T-helper 1 cell (primary cell): ENCODE measurements around the gene PFDN1.

Source experiments
- DNase-seq, 5 donors: peaks; one replicate each; pipeline ENCODE4 v3.0.0-alpha.2; 2012 to 2020

Gene PFDN1

DNA sequence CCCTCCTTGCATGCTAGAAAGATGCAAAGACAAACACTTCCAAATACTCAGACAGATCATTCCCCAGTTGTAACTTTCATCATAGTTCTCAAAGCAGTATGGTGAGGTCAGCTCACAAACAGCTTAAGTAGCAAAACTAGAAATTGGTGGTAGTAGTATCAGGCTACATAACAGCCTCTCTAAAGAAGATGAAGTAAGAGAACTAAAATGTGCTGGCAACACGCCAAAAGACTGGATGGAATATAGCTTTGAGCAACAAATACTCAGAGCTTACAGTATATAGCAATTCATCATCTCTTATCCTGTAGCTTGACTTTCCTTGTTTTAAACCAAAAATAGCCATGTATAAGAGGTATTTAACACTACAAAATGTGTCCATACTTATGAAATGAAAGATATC, 7.5 kb downstream of the PFDN1 start:
- peak in 1 of 5 donors; percentile 6 for DNase-seq

DNA sequence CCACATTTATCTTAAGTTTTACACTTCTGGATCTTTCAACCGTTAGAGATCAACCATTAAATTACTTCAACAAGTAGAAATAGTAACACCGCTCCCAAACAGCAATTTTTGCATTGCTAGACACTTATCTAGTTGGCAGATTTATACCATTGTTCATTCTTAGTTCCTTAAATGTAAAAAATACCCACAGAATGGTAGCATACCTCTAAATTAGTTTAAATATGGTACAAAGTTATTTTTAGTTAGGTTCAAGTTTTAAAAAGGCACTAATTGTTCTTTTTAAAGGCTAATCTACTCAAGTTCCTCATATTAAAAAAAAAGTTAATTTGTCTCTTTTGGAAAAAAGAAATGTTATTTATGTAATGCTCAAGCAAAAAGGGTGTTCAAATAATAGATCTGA, 8.1 kb downstream of the PFDN1 start:
- no peak for DNase-seq

DNA sequence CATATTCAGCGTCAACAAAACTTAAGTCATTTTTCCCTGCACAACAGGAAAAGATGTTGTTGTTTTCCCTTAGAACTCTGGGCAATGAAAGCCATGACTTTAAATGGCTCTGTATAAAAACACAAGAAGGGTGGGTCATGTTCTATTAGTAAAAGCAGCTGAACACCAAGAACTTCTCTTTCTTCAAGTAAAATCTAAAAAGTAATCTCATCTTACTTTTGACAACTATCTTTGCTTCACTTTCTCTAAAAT, 9.1 kb downstream of the PFDN1 start:
- DNase-seq: no peak

DNA sequence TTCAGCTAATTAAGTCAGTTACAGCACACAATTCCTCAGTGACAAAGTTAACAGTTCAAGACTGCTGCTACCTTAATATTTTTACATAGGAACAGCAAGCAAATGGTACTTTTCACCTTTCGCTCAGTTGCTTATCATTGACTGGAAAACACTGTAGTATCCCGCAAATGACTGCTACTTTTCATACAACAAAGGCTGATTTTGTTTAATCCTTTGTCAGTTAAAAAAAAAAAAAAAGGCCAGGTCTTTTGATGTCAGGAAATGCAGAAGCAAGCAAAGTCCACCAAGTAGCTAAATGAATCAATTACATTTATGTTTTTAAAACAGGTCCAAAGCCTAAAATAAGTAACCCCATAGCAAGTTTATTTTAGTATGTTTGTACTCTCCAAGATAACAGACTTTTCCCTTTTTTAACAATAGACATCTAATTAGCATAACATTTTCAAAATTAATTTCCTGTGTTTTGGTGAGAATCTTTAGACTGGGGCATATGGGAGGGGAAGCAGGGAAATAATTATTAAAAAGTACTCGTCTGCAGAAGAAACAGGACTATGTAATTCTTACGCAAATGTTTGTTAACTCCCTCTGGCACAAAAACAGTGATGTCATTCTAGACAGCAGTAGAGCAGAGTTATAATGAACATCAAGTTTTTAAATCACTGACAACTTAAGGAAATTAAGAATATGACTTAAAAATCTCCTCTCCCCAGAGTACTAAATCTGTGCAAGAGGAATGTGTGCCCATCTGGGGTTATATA, 9.6 kb downstream of the PFDN1 start:
- no peak for DNase-seq

DNA sequence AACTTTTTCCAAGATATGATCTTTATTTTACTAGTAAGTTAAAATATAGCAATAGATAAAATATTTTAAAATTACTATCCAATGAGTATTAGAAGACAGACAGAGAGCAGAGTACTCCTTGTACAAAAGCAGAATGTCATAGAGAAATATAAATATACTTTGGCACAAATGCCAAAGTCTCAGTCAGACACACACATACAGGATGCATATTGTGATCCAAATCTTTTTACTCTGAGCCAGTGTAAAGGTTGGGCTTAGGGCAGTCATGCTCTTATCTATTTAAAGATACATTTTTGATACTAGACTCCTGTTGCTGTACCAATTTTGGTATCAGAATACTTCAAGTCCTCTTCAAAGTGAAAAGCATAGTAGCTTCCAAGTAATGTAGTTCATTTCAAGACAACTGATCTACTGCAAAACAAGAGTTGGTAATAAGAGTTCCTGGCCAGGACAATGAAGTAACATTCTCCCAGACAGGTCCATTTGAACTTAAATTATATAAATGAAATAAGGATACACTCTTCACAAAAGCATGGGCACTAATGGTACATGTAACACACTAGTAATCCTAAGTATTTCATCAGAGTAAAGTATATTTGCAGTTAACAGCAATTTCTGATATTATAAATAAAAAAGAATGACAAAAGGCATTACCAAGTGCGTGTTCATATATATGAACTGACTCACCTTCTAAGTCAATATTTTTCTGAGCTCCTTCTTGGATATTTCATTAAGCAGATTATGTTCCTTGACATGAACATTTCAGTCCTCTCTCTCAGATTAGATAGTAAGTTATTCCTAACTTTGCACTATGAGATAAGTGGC, 10.5 kb downstream of the PFDN1 start:
- no peak for DNase-seq

DNA sequence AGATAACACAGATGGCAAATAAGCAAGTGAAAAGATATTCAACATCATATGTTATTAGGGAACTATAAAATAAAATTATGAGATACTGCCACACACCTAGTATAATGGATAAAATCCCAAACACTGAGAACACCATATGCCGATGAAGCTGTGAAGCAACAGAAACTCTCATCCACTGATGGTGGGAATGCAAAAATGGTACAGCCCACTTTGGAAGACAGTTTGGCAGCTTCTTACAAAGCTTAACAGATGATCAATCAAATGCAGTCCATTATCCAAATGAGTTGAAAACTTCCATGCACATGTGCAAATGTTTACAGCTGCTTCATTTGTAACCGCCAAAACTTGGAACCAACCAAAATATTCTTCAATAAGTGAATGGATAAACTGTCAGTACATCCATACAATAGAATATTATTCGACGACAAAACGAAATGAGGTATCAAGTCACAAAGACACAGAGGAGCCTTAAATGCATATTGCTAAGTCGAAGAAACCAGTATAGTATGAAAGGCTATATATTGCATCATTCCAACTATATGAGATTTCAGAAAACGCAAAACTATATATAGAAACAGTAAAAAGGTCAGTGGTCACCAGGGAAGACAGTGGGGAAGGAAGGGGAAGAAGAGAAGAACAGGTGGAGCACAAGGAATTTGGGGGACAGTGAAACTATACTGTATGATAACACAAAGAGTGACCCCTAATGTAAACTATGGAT, 14.9 kb downstream of the PFDN1 start:
- no peak for DNase-seq

DNA sequence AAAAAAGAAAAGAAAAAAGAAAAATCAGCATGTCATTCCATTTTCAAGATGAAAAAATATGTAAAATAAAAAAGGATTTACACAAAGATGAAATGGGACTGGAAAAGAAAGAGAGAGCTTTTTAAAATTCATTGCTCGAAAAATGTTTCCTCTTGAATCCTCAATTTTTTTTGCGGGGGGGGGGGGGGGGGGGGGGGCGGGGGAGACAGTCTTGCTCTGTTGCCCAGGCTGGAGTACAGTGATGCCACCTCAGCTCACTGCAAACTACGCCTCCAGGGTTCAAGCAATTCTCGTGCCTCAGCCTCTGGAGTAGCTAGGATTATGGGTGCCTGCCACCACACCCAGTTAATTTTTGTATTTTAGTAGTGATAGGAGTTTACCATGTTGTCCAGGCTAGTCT, 16.5 kb downstream of the PFDN1 start:
- DNase-seq: no peak

DNA sequence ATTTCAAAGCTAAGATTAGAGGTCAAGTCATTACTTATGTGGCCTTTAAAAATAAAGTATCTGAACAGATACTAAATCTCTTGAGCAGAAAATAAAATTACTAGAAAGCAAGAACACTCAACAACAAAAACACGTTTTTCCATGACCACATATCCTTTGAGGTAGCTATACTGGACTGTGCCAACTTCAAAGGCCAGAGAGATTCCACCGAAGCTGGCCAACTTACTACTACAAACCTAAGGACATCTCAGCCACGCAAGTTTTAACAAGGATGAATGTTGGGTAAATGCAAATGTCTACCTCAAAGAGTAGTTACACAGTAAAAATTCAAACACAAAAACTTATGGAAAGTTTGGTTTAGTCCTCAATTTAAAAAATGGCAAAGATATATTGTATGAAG, 18.9 kb downstream of the PFDN1 start:
- DNase-seq: no peak

DNA sequence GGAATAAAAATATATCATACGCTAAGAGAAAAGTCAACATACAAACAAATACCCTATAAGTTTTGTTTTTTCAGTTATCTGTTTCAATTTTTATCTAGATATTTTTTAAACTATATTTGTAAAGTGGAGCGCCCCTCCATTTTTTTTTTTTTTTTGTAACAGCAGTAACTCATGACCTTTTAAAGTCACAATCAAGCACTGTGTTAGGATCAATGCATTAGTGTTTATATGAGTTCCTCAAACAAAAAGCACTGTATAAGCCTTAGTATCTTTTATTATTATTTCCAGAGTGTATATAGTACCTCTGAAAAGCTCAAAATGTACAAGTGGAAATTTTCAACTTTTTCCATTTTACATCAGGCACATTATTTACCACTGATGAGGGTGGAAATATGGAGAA, 20.6 kb downstream of the PFDN1 start:
- no peak for DNase-seq

DNA sequence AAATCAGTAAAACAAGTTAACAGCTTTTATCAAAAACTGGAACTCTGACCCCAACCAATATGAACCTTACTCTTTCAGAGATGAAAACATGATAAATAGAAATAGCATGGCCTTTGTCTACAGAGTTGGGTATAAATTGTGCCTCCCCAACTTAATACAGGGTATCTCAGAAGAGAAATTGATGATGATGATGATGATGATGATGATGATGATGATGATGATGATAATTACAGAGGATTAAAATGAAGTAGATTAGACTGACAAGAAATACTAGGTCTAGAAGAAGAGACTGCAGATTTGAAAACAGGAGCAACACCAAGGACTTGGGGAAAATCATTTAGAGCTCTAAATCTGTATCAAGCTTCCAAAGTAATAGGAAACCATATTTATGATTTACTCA, 27.1 kb downstream of the PFDN1 start:
- no peak for DNase-seq

DNA sequence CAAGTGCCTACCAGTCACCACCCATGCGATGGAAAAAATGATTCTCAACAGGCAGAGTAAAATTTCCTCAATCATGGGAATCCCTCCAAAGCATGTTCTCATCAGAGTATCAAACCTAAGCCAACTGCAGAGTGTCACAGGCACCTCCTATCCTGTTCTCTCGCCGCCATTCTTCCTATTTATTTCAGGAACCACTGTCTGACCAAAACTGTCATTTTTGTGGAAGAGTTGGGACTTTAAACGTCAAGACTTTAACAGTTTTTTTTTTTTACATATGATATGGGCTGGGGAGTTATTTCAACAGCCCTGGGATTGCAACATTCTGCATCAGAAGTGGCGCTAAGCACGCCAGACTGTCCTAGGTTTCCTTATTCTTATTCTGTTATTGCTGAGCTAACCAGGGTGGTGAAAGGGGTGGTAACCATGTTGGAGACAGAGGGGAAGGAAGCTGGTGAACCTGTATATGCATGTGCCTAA, 29.5 kb downstream of the PFDN1 start:
- no peak for DNase-seq

DNA sequence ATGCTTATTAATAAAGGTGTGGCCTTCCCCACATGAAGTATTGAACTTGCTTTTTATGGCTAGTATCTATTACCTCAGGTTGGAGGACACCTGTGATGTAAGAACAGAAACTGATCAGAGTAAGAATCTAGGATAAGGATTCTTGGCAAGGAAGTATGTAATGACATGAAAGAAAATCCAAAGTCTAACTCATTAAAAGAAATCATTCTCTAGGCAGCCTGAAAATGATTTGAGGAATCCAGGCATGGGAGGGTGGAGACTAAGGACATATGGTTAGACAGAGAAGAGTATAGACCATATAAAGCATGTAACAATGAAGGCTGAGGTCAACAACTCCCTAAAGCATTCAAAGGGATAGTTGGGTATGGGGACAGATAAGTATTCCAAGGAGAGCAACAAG, 32.9 kb downstream of the PFDN1 start:
- no peak for DNase-seq

DNA sequence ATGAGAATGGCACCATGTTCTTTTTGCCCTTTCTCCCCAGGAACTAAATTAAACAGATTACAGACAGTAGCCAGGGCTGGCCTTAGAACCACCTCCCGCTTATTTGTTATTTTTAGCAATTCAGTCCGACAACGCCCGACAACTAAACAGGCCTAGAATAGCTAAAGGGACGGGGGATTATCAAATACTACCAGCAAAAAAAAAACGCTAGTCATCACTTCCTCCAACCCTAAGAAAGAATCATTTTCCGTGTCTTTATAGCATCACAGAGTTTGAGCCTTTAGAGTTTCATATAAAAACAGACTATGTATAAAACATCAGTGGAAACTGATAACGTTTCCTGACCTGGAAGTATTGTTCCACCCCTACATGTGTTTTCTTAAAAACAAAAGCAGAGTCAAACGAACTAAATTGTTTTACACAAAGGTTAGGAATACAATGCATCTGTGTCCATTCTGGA, 35.3 kb downstream of the PFDN1 start:
- no peak for DNase-seq

DNA sequence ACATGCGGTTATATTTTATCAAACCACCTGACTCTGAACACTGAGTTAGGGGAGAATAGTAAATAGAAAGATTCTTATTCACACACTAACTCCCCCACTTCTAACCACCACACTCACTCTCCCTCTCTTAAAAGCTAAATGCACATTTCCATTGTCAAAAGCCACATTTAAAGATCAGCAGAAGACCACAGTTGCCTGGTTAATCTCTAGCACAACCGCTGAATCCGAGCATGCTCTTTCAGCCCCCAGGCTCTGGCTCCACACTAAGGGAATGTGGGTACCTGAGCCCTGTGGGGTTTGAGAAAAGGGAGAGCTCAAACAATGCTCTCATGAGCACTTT, 35.7 kb downstream of the PFDN1 start:
- DNase-seq: no peak

DNA sequence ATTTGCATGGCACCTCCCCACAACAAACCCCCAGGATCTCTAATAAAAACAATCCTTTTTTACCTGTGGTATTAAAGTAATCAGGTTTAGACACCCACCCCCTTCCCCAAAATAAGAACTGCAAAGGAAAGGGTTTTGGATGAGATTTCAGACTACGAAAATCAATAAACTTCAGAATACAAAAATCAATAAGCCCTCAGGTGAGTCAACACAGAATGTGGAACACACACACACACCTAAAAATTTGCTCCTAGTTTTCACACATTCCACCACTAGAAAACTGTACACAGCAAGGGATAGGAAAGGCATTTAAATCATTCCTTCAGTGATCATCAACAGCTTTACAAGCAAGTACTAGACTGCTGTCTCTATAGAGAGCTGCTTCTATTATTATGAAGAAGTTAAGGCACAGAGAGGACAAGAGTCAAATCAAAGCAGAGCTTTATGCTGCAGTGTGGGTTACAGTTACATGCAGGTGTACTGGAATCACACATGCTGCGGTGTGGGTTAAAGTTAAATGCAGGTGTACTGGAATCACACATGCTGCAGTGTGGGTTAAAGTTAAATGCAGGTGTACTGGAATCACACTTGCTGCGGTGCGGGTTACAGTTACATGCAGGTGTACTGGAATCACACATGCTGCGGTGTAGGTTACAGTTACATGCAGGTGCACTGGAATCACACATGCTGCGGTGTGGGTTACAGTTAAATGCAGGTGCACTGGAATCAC, 36.3 kb downstream of the PFDN1 start:
- DNase-seq: no peak

DNA sequence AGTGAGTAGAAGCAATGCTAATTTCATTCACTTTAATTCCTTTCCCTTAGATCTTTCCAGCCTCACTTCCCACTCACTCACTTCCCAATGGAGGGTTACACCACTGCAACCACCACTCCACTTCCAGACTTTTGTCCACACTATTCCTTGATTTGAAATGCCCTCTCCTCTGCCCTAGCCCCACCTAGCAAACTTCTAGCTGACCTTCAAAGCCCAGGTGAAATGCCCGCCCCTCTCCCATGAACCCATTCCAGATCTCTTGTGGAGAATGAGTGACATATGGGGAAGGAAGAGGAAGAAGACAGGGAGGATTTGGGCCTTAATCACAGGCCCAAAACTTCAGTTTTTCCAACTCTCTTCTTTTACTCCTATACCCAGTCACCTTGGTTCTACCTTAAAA, 37.1 kb downstream of the PFDN1 start:
- no peak for DNase-seq

DNA sequence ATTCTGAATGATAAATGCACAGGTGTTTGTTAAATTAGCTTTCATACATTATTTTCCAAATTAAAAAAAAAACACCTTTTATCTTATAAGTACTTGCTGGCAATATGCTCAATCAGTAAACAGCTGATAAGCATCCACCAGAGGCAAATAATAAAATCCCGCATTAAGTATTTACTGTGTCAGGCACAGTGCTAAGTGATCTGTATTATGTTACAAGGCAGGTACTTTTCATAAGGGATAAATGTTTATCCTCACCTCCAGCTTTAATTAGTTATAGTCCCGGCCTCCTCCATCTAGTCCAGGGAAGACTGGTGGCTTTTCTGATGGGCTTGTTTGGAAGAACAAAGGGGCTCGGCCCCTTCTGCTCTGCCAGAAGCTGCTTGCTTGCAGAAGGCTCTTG, 40.1 kb downstream of the PFDN1 start:
- no peak for DNase-seq

DNA sequence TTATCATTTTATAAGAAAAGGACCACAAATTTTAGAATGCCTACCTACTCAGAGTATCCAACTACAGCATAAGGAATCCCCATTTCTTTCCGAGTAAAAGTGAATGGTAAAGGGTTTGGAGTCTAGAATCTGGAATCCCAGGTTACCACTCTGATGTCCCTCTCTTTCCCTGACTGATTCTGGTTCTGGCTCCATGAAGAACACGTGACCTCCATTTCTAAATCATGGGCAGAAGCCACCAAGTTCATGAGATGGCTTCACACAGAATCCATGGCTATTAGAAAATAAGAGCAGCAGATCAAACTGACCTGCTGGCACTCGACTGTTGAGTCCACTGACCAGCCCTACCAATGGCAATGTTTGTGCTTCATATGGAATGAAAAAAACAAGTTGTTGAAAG, 40.7 kb downstream of the PFDN1 start:
- no peak for DNase-seq

DNA sequence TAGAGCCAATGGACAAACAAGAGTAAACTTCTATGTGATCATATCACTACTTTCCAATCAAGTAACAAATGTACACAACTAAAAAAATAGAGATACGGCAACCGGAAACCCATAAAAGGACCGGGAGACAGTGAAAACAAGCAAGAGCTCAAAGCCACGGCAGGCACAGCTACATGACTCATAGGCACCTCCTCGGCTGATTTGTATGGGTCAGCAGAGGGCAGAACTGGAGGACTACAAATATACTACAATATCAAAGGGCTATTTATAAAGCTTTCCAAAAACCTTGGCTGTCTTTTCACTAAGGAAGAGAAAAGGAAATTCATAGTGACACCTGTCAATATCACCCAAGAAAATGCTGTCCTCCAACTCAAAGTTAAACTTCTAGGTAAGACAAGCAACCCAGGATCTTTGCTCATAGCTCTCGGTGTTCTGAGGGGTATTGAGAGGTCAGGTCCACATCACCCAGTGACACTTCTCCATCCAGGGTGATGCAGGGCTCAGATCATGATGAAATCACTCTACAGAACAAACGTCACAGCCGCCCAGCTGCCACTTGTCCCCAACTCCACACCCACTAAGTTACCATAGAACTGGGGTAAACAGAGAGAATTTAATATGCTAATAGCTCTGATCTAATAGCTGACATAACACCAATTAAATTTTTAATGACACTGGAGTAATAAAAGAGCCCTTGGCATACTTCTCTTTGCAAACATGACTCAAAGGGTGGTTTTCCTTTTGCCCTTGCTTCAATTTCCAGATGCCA, 41.3 kb downstream of the PFDN1 start:
- DNase-seq: peak in 3 of 5 donors; percentile 26 to 63 (median 29)

DNA sequence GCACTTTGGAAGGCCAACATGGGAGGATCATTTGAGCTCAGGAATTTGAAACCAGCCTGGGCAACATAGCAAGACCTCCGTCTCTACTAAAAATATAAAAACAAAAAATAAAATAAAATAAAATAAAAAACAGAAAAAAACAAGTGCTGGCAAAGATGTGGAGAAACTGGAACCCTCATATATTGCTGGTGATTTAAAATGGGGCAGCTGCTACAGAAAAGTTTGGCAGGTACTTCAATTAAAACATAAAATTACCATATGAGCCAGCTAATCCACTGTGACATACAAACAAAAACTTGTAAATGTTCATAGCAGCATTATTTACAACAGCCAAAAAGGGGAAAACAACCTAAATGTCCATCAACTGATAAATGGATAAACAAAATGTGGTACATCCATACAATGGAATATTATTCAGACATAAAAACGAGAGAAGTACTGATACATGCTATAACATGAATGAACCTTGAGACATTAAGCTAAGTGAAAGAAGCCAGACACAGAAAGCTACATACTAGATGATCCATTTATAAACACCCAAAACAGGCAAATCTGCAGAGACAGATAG, 42.7 kb downstream of the PFDN1 start:
- no peak for DNase-seq

DNA sequence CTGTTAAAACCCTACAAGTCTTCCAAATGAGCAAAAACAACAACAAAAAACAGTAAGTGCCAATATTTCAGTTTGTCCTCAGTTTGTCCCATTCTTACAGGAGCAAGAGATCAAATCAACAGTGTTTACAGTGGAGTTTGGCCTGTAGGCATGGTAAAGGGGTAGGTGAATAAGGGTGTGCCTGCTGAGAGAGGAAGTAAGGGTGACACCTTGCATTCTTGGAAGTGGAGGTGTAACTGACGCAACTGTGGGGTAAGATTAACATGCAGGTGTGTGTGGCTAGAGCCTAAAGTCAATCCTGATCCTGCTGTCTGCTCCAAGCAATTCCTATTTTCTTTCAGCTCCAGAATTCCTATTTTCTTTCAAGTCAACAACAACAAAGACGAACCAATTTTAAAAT, 43.4 kb downstream of the PFDN1 start:
- peak in 1 of 5 donors; percentile 87 for DNase-seq

DNA sequence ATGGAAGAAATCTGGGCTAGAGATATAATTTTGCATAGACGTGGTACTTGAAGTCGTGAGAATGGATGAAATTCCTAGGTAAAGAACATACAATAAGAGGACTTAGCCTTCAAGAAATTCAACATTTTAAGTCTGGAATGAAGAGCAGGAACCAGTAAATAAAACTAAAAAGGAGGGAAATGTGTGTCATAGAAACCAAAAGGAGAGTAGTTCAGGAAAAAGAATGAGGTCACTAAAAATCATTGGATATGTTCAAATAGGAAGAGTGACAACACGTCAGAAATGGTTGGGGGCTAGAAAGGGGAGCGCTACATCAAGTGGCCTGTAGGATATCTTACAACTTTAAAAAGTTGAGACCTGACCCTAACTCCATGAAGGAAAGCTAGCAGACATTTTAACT, 44.0 kb downstream of the PFDN1 start:
- DNase-seq: no peak
